Smooth muscle cell (in vitro differentiated cells): Measurements from ENCODE around the gene OR4D9. TPM values are rescaled to one million over a fixed set of nuclear protein-coding genes. Genes with fewer than 3 reads are reported as not detected.

Experiments used
- DNase-seq: peaks from one replicate; lab custom pipeline; 2025; ENCODE audit not compliant: unreplicated experiment; lab: John Stamatoyannopoulos, UW
- H2AFZ ChIP-seq: fragments of 200-600 bp; sonication (generic); 2 replicates; pipeline ENCODE4 v1.6.0; 2016; ENCODE audit warnings: antibody characterized with exemption, low read depth, mild to moderate bottlenecking
- H3F3A ChIP-seq: fragments of 200-600 bp; sonication (generic); 2 replicates; pipeline ENCODE4 v1.6.0; 2017; ENCODE audit warnings: antibody characterized with exemption, low read depth
- H3K27ac ChIP-seq: fragments of 200-600 bp; sonication (generic); 2 replicates; pipeline ENCODE4 v1.5.1; 2016; ENCODE audit warnings: low read depth, mild to moderate bottlenecking
- H3K27me3 ChIP-seq: fragments of 200-600 bp; sonication (generic); 2 replicates; pipeline ENCODE4 v1.6.1; 2016; ENCODE audit warnings: low read depth, mild to moderate bottlenecking
- H3K36me3 ChIP-seq: fragments of 200-600 bp; sonication (generic); 2 replicates; pipeline ENCODE4 v1.5.1; 2016; ENCODE audit warnings: low read depth
- H3K4me1 ChIP-seq: fragments of 200-600 bp; sonication (generic); 2 replicates; pipeline ENCODE4 v1.5.1; 2016; ENCODE audit warnings: low read depth
- H3K4me2 ChIP-seq: fragments of 200-600 bp; sonication (generic); 2 replicates; pipeline ENCODE4 v1.6.0; 2016; ENCODE audit warnings: mild to moderate bottlenecking
- H3K4me3 ChIP-seq: fragments of 200-600 bp; sonication (generic); 2 replicates; pipeline ENCODE4 v1.5.1; 2016; ENCODE audit warnings: mild to moderate bottlenecking
- H3K79me2 ChIP-seq: fragments of 200-600 bp; sonication (generic); 2 replicates; pipeline ENCODE4 v1.6.0; 2016; ENCODE audit warnings: low read depth, mild to moderate bottlenecking
- H3K9ac ChIP-seq: fragments of 200-600 bp; sonication (generic); 2 replicates; pipeline ENCODE4 v1.6.0; 2016; ENCODE audit warnings: low read depth
- H3K9me3 ChIP-seq: fragments of 200-600 bp; sonication (generic); replicated peaks from 2 replicates; pipeline ENCODE4 v1.5.1; 2016; ENCODE audit warnings: low read depth
- H4K20me1 ChIP-seq: fragments of 200-600 bp; sonication (generic); 2 replicates; pipeline ENCODE4 v1.6.0; 2016; ENCODE audit warnings: low read depth
- CTCF ChIP-seq: fragments of 200-600 bp; sonication (generic); IDR thresholded peaks from 2 replicates; pipeline ENCODE4 v1.5.1; 2017; ENCODE audit warnings: borderline replicate concordance, mild to moderate bottlenecking, antibody characterized with exemption; ENCODE audit not compliant: insufficient read depth, poor library complexity, severe bottlenecking
- WGBS: methylation state at CpG from one replicate; pipeline ENCODE4 v1.1.7; 2016; ENCODE audit warnings: low lambda C conversion rate; 5-methylcytosine and 5-hydroxymethylcytosine counted together
- polyA plus RNA-seq: library from polyadenylated mRNA; unstranded; fragments of >200 nt; fragmentation: Nextera tagmentation; extraction: Ambion mirVana; gene quantifications from 2 replicates; pipeline ENCODE4 v1.2.1, GENCODE V29; 2016
- total RNA-seq: library from RNA; depleted of rRNA; stranded (reverse); fragments of >200 nt; gene quantifications from 2 replicates; pipeline ENCODE4 v1.2.3, GENCODE V29; 2014

The OR4D9 gene
- total and polyA plus RNA-seq, 2 experiments from 2014 or later = not detected

DNA sequence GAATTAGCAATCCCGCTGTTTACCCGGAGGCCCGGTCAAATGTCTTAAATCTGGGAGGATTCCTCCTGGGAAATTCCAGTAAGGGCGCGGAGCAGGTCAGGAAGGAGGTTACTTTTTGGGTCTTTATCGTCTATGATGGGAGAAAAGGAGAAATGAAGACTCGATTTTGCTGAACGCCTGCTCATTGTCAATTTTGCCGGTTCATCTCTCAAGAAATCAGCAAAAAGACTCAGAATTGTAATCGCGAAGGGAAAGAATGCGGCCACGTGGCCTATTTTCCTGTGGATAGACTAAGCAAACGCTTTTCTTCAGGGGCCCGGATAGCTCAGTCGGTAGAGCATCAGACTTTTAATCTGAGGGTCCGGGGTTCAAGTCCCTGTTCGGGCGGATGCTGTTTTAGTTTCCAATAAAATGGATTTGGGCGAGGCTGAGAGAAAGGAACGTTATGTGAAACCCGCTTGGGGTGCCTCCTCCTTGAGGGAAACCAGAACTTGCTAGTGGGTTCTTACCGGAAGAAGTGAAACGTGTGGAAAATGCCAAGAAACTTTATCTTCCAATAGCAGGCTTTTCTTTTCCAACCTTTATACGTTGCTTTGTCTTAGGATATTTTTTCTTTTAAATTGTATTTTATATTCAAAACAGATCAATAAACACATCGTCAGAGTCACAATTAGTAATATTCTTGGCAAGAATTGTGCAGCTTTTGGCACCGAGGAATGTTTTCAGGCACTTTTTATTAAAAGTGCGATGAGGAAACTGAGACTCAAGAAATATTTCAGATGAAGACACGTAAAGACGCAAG is 45.0 kb downstream of the OR4D9 start:
- TF ChIP-seq CTCF = no peak
- peak overlapping the region; percentile 82 for H3K4me2 ChIP-seq
- no peaks in the 10 kb centered on the region for H3K36me3 ChIP-seq
- H3K9me3 ChIP-seq = no peaks in the 10 kb centered on the region
- peak overlapping the region; percentile 56 for H3K4me3 ChIP-seq
- peak overlapping the region; percentile 85 for H2AFZ ChIP-seq
- peak overlapping the region; percentile 51 for H3K27ac ChIP-seq
- peak; percentile 43 for DNase-seq
- no peaks in the 10 kb centered on the region for H3K27me3 ChIP-seq
- H3K4me1 ChIP-seq = peaks cover 16% of the 10 kb centered on the region
- no peaks in the 10 kb centered on the region for H3K79me2 ChIP-seq
- no peaks in the 10 kb centered on the region for H4K20me1 ChIP-seq
- 6% methylated on average over 30 of the region's 30 CpGs for WGBS
- H3F3A ChIP-seq = peaks cover 40% of the 10 kb centered on the region
- peak overlapping the region; percentile 43 for H3K9ac ChIP-seq

DNA sequence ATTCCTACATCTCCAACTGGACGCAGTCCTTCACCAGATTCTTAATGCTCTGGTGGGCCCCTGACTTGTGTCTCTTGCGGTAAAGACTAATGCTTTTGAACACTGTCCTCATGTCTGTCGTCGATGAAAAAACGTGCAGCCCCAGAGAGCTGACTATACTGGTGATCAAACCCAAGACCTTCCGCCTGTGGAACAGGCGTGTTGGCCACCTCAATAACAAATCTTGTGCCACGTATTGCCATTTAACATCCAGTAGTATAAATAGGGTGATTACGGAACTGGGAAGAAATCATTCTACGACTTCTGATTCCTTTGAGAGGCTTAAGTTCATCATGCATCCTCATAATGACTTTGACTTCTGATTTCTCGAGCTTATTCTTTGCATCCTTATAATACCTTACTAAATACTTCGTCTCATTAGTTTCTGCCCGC is 45.6 kb downstream of the OR4D9 start:
- H3K9ac ChIP-seq = no peak overlapping the region
- H3K79me2 ChIP-seq = no peaks in the 10 kb centered on the region
- H3K36me3 ChIP-seq = no peaks in the 10 kb centered on the region
- WGBS = 10% methylated on average over 13 of the region's 13 CpGs
- H3K4me3 ChIP-seq = peak overlapping the region; percentile 56
- H3K27ac ChIP-seq = peak overlapping the region; percentile 51
- no peak for DNase-seq
- peaks cover 37% of the 10 kb centered on the region for H3F3A ChIP-seq
- H3K9me3 ChIP-seq = no peaks in the 10 kb centered on the region
- peaks cover 14% of the 10 kb centered on the region for H3K4me1 ChIP-seq
- H2AFZ ChIP-seq = peak overlapping the region; percentile 44
- peak overlapping the region; percentile 82 for H3K4me2 ChIP-seq
- no peak for TF ChIP-seq CTCF
- H4K20me1 ChIP-seq = no peaks in the 10 kb centered on the region
- H3K27me3 ChIP-seq = no peaks in the 10 kb centered on the region

DNA sequence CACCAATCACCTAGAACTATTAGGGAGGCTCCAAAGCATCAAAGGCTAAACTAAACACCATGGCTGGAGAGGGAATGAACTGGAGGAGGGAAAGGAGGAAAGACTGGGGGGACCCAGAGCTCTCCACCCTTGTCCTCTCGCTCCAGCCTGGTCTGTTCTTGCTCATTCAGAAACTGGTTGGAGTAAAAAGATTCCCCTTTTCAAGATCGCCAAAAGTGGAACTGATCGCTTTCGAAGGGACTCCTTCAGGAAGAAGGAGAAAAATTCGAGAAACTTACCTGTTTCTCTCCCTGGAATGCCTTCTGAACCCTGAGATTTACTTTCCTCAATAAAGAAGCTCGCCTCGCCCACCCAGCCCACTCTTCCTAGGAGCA is 46.9 kb downstream of the OR4D9 start:
- 68% methylated on average over 7 of the region's 7 CpGs for WGBS
- Histone ChIP-seq H3K27ac (peak overlapping the region; percentile 51), H3K4me3 (peak overlapping the region; percentile 56)

More for the DNA sequence above, 46.9 kb downstream of the OR4D9 start:
- no peak overlapping the region for H3K9ac ChIP-seq
- no peaks in the 10 kb centered on the region for H3K9me3 ChIP-seq
- no peak for TF ChIP-seq CTCF
- DNase-seq = no peak
- H3F3A ChIP-seq = peaks cover 39% of the 10 kb centered on the region
- peak overlapping the region; percentile 82 for H3K4me2 ChIP-seq
- no peaks in the 10 kb centered on the region for H4K20me1 ChIP-seq
- H3K79me2 ChIP-seq = no peaks in the 10 kb centered on the region
- H3K4me1 ChIP-seq = peaks cover 11% of the 10 kb centered on the region
- H3K27me3 ChIP-seq = no peaks in the 10 kb centered on the region
- peak overlapping the region; percentile 86 for H2AFZ ChIP-seq
- H3K36me3 ChIP-seq = no peaks in the 10 kb centered on the region
